OCI-LY1 (cell line): ENCODE data around the gene SLC16A2.

Source experiments
- CTCF ChIP-seq: fragments of 200-600 bp; sonication (generic), shearing (Covaris generic); IDR thresholded peaks from 2 replicates; pipeline ENCODE4 v1.5.1; 2017; ENCODE audit warnings: mild to moderate bottlenecking, antibody characterized with exemption, low read length, moderate library complexity, mixed read lengths
- EZH2 ChIP-seq: fragments of 200-600 bp; sonication (generic), shearing (Covaris generic); IDR thresholded peaks from 2 replicates; pipeline ENCODE4 v1.8.0; 2017; ENCODE audit warnings: borderline replicate concordance, mixed run types, mild to moderate bottlenecking, antibody characterized with exemption, low read length, moderate library complexity, mixed read lengths

DNA sequence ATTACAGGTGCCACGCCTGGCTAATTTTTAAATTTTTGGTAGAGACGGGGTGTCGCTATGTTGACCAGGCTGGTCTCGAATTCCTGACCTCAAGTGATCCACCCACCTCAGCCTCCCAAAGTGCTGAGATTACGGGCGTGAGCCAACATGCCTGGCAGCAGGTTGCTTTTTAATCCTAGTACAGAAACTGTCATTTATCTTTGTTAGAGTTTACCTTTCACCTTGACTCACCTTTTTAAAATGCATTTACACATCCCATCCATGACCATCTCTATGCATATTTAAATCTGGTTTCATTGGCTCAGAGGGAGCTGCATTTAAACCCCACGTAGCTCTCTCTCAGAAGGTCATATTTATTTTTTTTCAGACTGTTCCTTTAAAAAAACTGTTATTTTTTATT, 31.9 kb downstream of the SLC16A2 start:
- no peak for TF ChIP-seq CTCF
- TF ChIP-seq EZH2: no peak
